Measurements from ENCODE around the gene YPEL3.
A peak's percentile ranks its signal among the peaks of the same experiment; 100 is the strongest.

The YPEL3 gene

DNA sequence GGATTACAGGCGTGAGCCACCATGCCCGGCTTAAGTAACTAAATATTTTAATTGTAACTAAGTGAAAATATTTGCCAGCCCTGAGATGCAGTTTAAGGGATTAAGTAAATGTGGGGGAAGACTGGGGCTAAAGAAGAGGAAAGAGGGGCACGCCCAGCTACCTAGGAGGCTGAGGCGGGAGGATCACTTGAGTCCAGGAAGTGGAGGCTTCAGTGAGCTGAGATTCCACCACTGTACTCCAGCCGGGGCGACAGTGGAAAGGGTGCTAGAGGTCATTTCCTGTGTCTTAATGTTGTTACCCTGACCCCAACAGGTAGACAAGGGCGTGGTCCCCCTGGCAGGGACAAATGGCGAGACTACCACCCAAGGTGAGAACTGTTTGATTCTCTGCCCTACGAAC, 27.7 kb downstream of the YPEL3 start:
- DNase-seq = no peak

DNA sequence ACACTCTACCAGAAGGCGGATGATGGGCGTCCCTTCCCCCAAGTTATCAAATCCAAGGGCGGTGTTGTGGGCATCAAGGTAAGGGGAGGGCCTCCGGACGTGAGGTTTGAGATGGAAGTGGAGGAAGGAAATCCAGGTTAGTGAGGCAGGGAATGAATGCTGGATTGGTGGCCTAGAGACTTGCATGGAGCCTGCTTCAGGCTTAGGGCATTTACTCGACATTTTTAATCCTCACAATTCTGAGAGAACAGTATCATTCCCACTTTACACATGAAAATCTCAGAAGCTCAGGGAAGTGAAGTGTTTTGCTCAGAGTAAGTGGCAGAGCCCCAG, 28.5 kb downstream of the YPEL3 start:
- no peak for DNase-seq

DNA sequence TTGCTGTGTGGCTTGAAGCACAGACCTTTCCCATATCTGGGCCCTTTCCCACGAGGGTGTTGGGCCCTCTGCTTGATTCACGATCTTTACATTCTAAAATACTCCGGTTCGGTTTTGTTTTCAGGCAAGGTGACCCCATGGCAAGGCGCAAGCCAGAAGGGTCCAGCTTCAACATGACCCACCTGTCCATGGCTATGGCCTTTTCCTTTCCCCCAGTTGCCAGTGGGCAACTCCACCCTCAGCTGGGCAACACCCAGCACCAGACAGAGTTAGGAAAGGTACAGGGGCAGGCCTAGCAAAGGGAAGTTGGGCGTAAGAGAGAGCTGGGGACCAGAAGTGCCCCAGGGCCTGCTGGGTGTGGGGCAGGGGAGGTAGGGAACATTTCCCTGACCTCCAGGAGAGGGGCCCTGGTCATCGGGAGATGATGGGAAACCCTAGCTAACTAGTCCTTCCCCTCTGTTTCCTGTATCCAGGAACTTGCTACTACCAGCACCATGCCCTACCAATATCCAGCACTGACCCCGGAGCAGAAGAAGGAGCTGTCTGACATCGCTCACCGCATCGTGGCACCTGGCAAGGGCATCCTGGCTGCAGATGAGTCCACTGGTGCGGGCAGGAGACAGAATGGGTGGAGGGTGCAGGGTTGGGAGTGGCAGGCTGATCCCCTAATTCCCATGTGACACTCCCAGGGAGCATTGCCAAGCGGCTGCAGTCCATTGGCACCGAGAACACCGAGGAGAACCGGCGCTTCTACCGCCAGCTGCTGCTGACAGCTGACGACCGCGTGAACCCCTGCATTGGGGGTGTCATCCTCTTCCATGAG, 29.0 kb downstream of the YPEL3 start:
- DNase-seq = no peak

DNA sequence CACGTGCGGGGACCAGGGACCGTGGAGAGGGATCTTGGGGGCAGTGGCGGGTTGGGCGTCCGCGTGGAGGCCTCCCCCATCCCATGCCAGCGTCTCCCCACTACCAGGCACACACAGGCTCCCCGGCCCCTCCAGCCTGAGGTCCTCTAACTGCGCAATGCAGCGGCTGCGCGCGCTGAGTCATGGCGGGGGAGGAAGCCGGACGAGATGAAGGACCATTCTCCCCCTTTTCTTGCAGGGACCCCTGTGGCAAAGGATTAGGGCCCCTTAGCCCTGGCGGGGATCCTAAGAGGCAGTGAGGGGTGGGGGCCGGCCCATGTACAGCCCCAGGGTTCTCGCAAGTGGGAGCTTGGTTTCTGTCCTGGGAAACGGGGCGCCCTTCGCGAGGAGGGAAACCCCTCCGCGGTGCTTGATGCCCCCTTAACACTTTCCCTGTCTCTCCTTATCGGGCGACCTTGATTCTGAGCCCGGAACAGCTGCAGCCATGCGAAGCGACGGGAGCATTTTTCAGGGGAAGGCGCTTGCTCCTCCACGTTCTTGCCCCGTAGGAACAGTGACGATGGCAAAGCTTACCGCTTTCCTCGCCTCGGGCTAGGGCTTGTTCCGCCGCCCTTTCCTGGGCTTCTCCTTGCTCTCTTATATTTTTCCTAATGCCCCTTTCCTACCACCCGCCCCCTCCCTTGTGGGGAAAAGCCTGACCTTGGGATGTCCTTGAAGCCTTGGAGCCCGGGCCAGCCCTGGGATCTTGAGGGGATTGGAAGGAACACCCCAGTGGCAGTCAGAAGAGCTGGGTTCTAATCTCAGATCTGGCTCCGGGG, 29.9 kb downstream of the YPEL3 start:
- no peak for DNase-seq

DNA sequence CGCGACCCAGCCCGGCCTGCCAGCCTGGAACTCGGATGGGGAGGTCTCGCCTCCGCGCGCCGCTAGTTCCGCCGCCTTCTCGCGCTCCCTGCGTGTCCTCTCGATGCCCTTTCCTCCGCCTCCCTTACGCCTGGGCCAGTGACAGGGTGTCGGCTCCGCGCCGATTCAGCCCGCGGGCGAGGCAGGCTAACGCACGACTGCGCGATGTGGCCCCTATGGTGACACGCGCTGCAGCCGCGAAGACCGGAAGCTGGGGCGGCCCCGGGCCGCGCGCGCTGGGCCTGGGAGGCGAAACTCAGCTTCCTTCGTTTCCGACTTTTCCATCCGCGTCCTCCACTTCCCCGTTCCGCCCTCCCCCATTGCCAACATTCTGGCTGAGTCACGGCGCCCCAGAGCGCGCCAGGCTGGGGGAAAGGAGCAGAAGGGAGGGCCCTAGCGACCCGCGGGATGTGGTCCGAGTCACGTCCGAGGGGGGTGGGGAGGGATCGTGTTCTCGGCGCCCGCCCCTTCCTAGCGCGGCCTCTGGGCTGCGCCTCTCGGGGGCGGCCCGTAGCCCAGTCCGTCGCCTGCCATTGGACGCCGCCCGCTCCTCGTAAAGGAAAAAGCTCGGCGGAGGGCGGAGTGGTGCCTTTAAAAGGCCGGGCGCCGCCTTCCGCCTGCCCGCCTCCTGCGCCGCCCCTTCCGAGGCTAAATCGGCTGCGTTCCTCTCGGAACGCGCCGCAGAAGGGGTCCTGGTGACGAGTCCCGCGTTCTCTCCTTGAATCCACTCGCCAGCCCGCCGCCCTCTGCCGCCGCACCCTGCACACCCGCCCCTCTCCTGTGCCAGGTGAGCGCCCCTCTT, 30.7 kb downstream of the YPEL3 start, which contains the start of gene ALDOA:
Gene ALDOA (plus strand): TSS at position 659 of the 841 bp plus-strand sequence. CDS start 1,138 bp downstream, outside the sequence.
- peak; percentile 97 to 98 for DNase-seq

DNA sequence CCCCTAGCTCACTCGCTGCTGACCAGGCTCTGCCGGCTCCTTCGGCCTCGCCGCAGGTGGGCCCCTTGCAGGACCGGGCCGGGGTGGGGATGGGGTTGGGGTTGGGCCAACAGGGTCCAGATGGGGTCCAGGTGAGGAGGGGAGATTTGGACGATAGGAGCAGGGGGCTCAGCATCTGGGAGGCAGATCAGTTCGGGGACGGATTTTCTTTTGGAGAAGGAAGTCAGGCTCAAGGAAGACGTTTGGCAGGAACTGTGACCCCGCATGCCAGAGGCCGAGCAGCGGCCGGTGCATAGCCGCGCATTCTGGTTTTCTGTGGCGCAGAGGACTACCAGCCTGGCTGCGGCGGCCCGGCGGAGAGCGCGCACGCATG, 31.3 kb downstream of the YPEL3 start:
- no peak for DNase-seq

DNA sequence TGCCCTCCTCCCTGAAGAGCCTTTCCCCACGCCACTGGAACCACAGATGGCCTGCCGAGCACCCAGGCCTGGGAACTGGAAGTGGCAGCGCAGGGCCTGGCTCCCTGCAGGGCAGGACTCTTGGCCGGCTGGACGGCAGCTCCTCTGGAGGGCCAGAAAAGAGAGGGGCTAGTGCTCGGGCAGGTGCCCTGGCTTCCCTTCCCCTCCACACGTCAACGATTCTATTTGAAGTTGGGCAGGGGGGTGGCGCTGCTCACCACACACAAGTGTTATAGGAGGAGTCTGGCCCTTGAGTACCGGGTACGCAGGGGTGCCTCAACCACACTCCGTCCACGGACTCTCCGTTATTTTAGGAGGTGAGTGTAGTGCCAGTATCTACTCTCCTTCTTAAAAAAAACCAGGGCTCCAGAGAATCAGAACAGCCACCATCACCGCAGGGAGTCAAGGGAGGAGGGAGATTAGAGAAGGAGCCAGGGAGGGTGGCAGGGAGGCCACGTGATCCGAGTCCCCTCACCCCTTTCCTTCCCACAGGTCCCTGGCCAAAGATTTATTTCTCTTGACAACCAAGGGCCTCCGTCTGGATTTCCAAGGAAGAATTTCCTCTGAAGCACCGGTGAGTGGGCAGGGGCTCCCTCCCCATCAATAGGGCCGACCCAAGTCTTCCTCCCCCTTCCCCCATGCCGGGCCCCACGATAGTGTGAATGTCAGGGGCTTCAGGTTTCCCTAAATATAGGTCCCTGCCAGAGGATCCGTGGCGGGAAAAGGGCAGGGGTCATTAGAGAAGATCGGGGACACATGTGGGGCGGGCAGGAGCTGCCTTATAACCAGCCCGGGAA, 31.9 kb downstream of the YPEL3 start:
- peak; percentile 48 to 49 for DNase-seq

DNA sequence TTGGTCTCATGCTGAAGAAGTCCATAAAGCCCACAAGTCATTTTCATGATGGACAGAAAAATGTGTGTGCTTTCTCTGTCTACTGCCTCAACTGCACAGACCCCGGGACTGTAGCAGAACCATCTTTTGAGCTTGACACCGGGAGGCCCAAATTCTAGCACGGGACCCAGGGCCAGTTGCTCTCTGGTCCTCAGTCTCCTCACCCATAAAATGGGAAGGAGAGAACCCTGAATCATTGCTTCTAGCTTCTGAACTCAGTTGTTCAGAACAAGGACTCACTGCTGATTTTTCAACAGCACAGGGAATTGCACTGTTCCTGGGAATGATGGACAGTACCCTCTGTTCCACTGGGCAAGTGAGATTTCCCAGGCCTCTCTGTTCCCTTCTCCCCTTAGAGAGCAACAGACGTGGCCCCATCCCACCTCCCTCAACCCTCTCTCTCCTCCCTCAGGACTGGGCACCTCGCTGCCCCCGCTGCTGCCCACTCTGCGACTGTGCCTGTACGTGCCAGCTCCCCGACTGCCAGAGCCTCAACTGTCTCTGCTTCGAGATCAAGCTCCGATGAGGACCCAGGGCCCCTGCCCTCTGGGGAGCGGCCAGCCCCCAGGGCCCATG, 32.6 kb downstream of the YPEL3 start:
- DNase-seq = no peak

DNA sequence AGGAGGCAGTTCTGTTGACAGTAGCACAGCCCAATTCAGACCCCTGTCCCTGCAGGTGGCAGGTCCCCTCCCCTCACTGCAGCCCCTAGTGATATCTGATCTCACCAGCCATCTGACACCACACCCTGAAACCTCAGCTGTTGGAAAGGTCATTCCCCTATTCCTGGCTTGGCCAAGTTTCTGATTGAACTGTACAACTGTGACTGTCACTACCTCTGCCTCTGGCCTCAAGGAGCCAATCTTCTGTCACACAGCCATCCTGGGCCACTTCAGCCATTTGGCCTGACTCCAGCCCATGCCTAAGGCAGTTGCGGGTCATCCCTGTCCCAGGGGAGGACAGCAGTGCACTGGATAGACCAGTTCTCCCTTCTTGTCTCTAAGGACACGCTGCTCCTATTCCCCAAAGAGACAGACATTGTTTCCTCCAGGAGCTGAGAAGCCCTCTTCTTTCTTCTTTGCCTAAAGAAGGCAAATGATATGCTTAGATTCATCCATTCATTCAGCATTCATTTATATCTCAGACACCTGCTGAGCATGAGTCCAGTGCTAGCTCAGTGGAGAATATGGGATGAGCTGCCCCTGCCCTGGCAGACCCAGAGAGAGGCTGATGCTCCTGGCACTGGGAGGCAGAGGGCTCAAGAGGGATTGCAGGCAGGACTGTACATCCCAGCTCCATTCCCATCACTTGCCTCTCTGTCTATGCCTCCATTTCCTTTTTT, 35.0 kb downstream of the YPEL3 start:
- no peak for DNase-seq

DNA sequence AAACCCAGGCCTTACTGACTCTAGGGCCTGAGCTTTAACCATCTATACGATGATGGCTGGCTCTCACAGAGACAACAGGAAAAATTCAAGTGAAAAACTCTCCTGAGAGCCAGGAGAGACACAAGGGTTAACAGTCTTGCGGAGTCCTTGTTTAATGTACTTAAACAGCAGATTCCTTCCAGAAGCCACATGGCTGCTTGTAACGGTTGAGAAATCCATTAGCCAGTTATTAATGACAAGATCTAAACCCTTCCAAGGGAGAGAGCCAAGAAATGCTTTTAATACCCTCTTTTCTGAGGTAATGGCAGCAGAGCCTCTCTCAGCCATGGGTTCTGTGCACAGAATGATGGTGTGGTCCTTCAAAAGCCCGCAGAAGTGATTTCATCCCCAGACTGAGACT, 35.7 kb downstream of the YPEL3 start:
- DNase-seq = no peak

DNA sequence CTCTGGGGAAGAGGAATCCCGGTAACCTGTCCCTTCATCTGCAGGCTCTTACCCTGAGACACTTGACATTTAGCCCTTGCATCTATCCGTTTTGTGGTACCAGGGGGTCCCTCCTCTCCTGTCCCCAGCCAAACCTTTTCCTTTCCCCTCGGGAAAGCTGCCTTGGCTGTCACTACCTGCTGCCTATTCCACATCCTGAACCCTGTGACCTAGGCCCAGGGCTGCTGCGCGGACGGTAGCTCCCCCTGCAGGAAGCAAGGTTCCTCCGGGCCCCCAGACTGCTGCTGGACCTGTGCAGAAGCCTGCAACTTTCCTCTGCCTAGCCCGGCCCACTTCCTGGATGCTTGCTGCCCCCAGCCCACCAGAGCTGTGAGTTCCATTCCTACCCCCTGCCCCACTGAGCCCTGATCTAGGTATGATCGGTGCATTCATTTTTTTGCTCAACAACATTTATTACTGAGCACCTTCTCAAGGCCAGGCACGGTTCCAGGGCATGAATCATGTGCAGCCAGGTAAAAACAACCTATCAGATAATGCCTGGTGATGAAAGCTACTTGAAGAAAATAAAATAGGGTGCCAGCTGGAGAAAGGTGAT, 41.0 kb downstream of the YPEL3 start:
- DNase-seq = peak in 1 of 2 experiments; percentile 17

DNA sequence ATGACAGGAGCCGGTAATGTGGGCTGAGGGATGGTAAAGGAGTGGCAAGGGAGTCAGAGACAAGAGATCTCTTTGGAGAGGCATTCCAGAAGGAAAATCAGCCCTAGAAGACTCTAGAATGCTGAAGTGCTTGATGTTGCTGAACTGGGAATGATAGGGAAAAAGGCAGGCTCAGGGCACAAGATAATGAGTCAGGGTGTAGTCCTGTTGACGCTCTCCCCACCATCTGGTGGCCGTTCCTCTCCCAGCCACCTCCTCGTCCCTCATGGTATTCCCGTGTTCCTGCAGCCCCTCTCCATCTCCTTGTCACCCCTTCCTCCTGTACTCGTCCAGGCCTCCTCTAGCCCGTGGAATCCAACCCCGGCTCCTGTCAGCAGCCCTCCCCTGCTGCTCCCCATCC, 41.6 kb downstream of the YPEL3 start:
- DNase-seq = no peak

DNA sequence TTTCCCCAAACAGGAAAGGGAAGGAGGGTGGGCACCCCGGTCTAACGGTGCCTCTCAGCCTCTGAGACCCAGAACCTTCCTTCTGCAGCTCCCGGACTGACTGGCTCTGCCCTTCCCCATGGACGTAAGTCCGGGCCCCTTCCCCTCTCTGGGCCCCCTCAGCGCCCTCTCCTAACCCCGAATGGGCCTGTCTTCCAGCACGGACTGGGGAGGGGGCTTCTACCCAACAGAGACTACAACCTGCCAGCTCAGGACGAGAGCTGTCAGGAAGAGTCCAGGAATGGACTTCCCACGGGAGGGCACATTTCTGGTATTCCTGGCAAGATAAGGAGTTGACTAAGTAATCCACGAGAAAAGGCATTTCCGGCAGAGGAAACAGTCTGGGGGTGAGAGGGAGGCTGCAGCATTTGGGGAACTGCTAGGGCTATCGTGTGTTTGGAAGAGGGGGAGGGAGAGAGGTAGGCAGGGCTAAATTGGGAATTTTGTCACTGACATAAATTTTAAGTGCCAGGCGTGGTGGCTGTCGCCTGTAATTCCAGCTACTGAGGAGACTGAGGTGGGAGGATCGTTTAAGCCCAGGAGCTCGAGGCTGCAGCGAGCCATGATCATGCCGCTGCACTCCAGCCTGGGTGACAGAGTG, 42.5 kb downstream of the YPEL3 start:
- DNase-seq = no peak

DNA sequence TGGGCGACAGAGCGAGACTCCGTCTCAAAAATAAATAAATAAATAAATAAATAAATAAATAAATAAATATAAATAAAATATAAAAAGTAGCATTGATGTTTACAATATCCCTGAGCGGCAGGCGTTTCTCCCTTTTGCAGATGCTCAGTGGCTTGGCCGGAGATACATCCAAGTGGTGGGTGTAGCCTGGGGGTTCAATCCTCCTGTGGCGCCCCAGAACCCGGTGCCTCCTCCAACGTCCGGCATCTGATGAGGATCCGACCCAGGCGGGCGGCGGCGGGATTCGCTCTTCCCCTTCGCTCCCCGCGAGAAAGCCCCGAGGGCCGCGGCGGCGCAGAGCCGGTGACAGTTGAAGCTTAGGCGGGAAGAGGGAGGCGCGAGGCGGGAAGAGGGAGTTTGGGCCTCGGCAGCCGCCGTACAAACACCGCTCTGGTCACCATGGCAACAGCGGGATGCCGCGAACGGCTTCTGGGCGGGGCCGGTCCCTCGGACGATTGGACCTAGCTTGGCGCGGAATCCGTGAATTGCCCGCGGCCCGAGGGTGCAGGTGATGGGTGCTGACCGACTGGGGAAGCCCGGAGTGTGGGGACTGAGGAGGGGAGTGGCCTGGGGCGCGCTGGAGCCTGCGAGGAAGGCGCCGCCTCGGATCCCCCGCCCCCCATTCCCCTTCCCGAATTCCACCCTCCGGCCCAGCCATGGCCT, 43.2 kb downstream of the YPEL3 start:
- DNase-seq = peak; percentile 90 to 93

DNA sequence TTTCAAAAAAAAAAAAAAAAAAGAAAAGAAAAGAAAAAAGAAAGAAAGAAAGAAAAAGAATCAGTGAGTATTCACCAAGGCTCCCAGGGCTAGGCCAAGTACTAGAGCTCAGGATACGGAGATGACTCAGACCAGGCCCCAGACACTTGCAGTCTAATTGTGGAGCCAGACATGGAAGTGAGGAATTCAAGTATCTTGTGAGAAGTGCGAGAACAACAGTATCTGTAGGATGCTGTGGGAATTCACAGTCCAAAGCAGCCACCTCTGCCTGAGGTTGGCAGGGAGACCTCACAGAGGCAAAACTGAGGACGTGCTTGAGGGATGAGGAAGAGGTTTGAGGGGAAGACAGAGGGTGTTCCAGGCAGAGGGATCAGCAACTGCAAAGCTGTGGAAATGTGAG, 44.5 kb downstream of the YPEL3 start:
- no peak for DNase-seq

DNA sequence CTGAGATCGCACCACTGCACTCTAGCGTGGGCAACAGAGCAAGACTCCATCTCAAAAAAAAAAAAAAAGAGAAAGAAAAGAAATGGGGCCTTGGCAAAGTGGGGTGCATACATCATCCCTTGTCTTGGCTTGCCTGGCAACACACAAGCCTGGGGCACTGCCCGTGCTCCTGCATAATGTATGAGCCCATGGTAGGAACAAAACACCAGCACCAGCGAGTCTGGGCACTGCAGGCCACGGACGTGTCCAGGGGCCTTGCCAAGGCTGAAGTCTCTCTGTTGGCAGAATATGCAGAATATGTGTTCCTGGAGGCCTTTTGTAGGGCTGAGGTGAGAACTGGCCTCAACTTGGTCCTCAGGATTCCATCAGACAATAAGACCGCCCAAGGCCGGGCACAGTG, 46.1 kb downstream of the YPEL3 start:
- no peak for DNase-seq

DNA sequence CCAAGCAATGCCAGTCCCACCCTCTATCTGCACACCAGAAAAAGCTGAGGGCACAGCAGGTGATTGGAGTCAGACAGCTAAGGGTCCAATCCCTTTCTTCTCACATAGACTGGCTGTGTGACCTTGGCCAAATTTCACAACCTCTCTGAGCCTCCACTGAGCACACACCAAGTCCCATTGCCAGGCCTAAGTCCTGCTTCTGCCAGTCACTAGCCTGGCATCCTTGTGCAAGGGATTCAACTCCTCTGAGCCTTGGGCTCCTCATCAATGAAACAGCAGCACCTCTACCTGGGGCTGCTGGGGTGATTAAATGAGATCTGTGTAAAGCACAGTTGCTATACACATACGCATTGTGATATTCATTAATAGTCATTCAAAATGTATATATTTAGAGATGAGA, 49.4 kb downstream of the YPEL3 start:
- DNase-seq = no peak

DNA sequence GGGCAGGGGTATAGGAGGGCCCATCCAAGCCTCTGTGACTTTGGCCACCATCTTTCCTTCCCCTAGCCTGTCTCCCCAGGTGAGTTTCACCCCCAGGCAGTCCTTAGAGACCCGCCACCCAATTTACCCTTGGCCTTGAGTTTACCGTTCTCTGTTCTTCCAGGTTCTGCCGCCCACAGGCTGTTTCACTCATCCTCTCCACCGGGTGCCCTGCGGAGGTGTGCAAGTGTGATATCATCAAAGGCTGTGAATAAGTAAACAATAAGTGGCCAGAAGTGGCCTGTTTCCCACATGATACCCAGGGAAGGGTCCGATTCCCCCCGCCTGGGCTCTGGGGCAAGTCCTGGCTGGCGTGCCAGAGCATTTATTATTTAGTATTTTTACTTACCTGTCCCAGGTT, 49.8 kb downstream of the YPEL3 start:
- DNase-seq = no peak
